MCF 10A (cell line): Measurements from ENCODE around the gene PRSS50. TPM values are rescaled to one million over a fixed set of nuclear protein-coding genes. Genes with fewer than 3 reads are reported as not detected.

Experiments used
- BruUV-seq: library from RNA; stranded (reverse); fragments of 400-500 nt; replicated peaks from 2 replicates; lab custom pipeline; 2021; lab: Mats Ljungman, UMichigan
- CTCF ChIA-PET: fragments of 300-600 bp; sonication (Branson Sonifier 250); formaldehyde crosslinking; extraction: SDS; loops from one replicate; lab custom pipeline; 2021; ENCODE audit warnings: antibody characterized with exemption, inconsistent platforms; lab: Yijun Ruan, JAX
- POLR2A ChIA-PET: fragments of 300-600, 350-650 bp; sonication (Branson Sonifier 250); formaldehyde crosslinking; extraction: SDS; loops from one replicate; lab custom pipeline; 2020; ENCODE audit warnings: antibody characterized with exemption, inconsistent platforms; lab: Yijun Ruan, JAX
- DNase-seq: peaks from one replicate; pipeline ENCODE4 v3.0.0-alpha.2; 2018; ENCODE audit not compliant: unreplicated experiment
- H3K27ac Mint-ChIP-seq: one replicate; pipeline ENCODE4 v1.8.0; 2022; ENCODE audit warnings: mild to moderate bottlenecking, low read depth, mixed read lengths; ENCODE audit not compliant: unreplicated experiment
- H3K27me3 Mint-ChIP-seq: one replicate; pipeline ENCODE4 v1.8.0; 2022; ENCODE audit warnings: mixed read lengths; ENCODE audit not compliant: insufficient read depth, unreplicated experiment
- H3K36me3 Mint-ChIP-seq: one replicate; pipeline ENCODE4 v1.8.0; 2022; ENCODE audit warnings: mild to moderate bottlenecking, moderate library complexity, mixed read lengths; ENCODE audit not compliant: insufficient read depth, unreplicated experiment
- H3K4me1 Mint-ChIP-seq: one replicate; pipeline ENCODE4 v1.8.0; 2022; ENCODE audit warnings: mixed read lengths; ENCODE audit not compliant: insufficient read depth, unreplicated experiment
- H3K4me3 Mint-ChIP-seq: one replicate; pipeline ENCODE4 v1.8.0; 2022; ENCODE audit warnings: mild to moderate bottlenecking, moderate library complexity, mixed read lengths; ENCODE audit not compliant: unreplicated experiment
- H3K9me3 Mint-ChIP-seq: one replicate; pipeline ENCODE4 v1.8.0; 2022; ENCODE audit warnings: mixed read lengths; ENCODE audit not compliant: unreplicated experiment
- CTCF ChIP-seq: fragments of 200-600 bp; IDR thresholded peaks from one replicate; pipeline ENCODE4 v1.8.0; 2022; ENCODE audit warnings: antibody characterized with exemption, mild to moderate bottlenecking; ENCODE audit not compliant: unreplicated experiment
- intact Hi-C: fragments of 100-400 bp; cut with micrococcal nuclease; formaldehyde crosslinking; loops from 2 replicates; pipeline ENCODE4 v1.14.1; 2022
- total RNA-seq: library from RNA; stranded (reverse); gene quantifications from 2 replicates; pipeline ENCODE4 v1.2.3, GENCODE V29; 2022

The PRSS50 gene
- total RNA-seq, 1 experiment from 2014 or later, result not detected

GRCh38 chr3:46668116-46668515, 49.6 kb downstream of the PRSS50 start:
- Mint-ChIP-seq H3K4me3 (no peak overlapping the region), H3K9me3 (no peaks in the 10 kb centered on the region), H3K4me1 (peaks cover 6% of the 10 kb centered on the region), H3K27ac (no peak overlapping the region), H3K36me3 (peaks cover 16% of the 10 kb centered on the region), H3K27me3 (no peaks in the 10 kb centered on the region)
- CTCF ChIA-PET, result interaction anchor here (4.1 kb wide), 1 partner anchor 179 kb away, joined by 18 read pairs; no protein-coding TSS in a partner anchor
- intact Hi-C loops, result no loop called here
- BruUV-seq, result no TSS peak
- DNase-seq, result no peak
- POLR2A ChIA-PET, result interaction anchor here (1.2 to 3.6 kb wide), 3 partner anchors 7 to 24 kb away, joined by 6 to 27 read pairs (median 19); partner anchors contain the start of gene ALS2CL
- no peak for TF ChIP-seq CTCF

- H3K9me3 Mint-ChIP-seq, result no peaks in the 10 kb centered on the region
- no peaks in the 10 kb centered on the region for H3K27me3 Mint-ChIP-seq
- ChIA-PET POLR2A (interaction anchor here (0.9 to 2.8 kb wide), 2 partner anchors 11 to 24 kb away, joined by 5 to 13 read pairs; no protein-coding TSS in a partner anchor), CTCF (interaction anchor here (0.6 kb wide), 1 partner anchor 272 kb away, joined by 3 read pairs; no protein-coding TSS in a partner anchor)
- no peak overlapping the region for H3K4me3 Mint-ChIP-seq
- no peak for DNase-seq
- no peak overlapping the region for H3K27ac Mint-ChIP-seq
- no peak for TF ChIP-seq CTCF
- H3K4me1 Mint-ChIP-seq, result peaks cover 11% of the 10 kb centered on the region
- intact Hi-C loops, result no loop called here
- no TSS peak for BruUV-seq
- H3K36me3 Mint-ChIP-seq, result peaks cover 16% of the 10 kb centered on the region
Measured at GRCh38 chr3:46667657-46668056, 50.0 kb downstream of the PRSS50 start.

- Mint-ChIP-seq H3K36me3 (peaks cover 14% of the 10 kb centered on the region), H3K9me3 (no peaks in the 10 kb centered on the region), H3K27ac (no peak overlapping the region), H3K4me1 (peaks cover 15% of the 10 kb centered on the region), H3K27me3 (no peaks in the 10 kb centered on the region), H3K4me3 (no peak overlapping the region)
- no peak for TF ChIP-seq CTCF
- no TSS peak for BruUV-seq
- ChIA-PET POLR2A (interaction anchor here (0.9 to 3.2 kb wide), 4 partner anchors 11 to 25 kb away, joined by 5 to 13 read pairs (median 6); no protein-coding TSS in a partner anchor), CTCF (interaction anchor here (0.6 to 1.2 kb wide), 3 partner anchors 96 to 273 kb away, joined by 3 to 4 read pairs (median 3); no protein-coding TSS in a partner anchor)
- no peak for DNase-seq
- intact Hi-C loops, result no loop called here
Measured at GRCh38 chr3:46667061-46667621, 50.5 kb downstream of the PRSS50 start.

GRCh38 chr3:46666453-46666845, 51.2 kb downstream of the PRSS50 start:
- Mint-ChIP-seq H3K27ac (no peak overlapping the region), H3K27me3 (no peaks in the 10 kb centered on the region), H3K9me3 (no peaks in the 10 kb centered on the region), H3K4me3 (no peak overlapping the region), H3K36me3 (peaks cover 10% of the 10 kb centered on the region), H3K4me1 (peaks cover 19% of the 10 kb centered on the region)
- intact Hi-C loops, result no loop called here
- DNase-seq, result no peak
- no TSS peak for BruUV-seq
- no peak for TF ChIP-seq CTCF
- CTCF ChIA-PET, result interaction anchor here (0.6 to 1.2 kb wide), 4 partner anchors 29 to 332 kb away, joined by 3 to 4 read pairs (median 3); no protein-coding TSS in a partner anchor
- POLR2A ChIA-PET, result interaction anchor here (0.8 to 3.2 kb wide), 6 partner anchors 8 to 178 kb away, joined by 3 to 13 read pairs (median 5); no protein-coding TSS in a partner anchor
